Measurements from ENCODE around the gene CELF4.

DNA sequence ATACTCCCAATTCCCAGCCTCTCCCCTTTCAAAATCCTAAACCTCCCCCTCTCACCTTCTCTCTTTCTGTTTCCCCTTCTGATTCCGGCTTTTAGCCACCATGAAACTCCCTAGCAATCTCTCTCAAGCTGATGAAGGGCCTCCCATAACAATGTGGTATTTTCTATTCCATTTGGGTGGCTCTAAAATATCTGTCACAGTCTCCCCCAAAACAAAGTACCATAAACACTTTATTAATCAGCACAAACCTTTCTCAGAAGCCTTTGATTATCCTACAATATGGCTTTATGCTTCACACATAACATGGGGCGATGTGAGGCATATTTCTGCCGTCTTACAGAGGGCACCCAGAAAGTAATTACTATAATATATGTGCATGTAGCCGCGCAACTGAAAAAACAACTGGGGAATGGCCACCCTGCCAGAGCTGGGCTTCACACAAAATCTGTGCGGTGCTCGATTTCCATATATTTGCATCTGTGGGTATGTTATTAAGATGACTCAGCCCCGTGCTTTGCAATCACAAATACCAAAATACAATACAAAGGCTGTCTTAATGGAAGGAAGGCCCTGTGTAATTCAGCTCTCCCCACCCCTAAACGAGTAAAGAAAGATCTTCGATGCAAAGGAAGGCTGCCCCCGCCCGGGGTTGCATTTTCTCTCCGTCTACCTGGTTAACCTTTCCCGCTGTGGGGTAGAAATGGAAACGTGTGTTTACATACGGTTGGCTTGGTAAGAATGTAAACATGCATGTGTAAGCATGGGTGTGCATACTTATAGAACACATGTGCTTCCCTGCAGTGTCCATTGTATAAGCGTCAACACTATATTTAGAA is 81.4 kb downstream of the CELF4 start:
- TF ChIP-seq, protein P1, sequence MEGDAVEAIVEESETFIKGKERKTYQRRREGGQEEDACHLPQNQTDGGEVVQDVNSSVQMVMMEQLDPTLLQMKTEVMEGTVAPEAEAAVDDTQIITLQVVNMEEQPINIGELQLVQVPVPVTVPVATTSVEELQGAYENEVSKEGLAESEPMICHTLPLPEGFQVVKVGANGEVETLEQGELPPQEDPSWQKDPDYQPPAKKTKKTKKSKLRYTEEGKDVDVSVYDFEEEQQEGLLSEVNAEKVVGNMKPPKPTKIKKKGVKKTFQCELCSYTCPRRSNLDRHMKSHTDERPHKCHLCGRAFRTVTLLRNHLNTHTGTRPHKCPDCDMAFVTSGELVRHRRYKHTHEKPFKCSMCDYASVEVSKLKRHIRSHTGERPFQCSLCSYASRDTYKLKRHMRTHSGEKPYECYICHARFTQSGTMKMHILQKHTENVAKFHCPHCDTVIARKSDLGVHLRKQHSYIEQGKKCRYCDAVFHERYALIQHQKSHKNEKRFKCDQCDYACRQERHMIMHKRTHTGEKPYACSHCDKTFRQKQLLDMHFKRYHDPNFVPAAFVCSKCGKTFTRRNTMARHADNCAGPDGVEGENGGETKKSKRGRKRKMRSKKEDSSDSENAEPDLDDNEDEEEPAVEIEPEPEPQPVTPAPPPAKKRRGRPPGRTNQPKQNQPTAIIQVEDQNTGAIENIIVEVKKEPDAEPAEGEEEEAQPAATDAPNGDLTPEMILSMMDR (IDR thresholded peaks at IDR 0.05), result no peak
- no peak for TF ChIP-seq POLR2A (IDR thresholded peaks at IDR 0.05)
